A549 (cell line): Measurements from ENCODE around the gene GTPBP6. TPM values are rescaled to one million over a fixed set of nuclear protein-coding genes. Genes with fewer than 3 reads are reported as not detected.

Experiments used
- ATAC-seq, 2 experiments: fragments of 200-7000 bp in 1 of 2; fragments of >200 bp in 1 of 2; cut with Nextera tagmentation in 1 of 2; cut with Tn5 transposase in 1 of 2; 3 replicates each; pipeline versions ENCODE4 v1.8.0 to v1.9.1; 2018 to 2020; ENCODE audit warnings: mild to moderate bottlenecking in 1 of 2, moderate library complexity in 1 of 2
- CTCF ChIA-PET: fragments of 300-600 bp; sonication (Branson Sonifier 250); formaldehyde crosslinking; extraction: SDS; loops from one replicate; lab custom pipeline; 2021; ENCODE audit warnings: antibody characterized with exemption, inconsistent platforms; lab: Yijun Ruan, JAX
- POLR2A ChIA-PET: fragments of 350-600 bp; formaldehyde crosslinking; extraction: SDS; loops from one replicate; lab custom pipeline; 2021; ENCODE audit warnings: antibody characterized with exemption, inconsistent platforms; lab: Yijun Ruan, JAX
- DNase-seq, 2 experiments: peaks; one replicate each; pipeline versions ENCODE4 v3.0.0 to v3.0.0-alpha.2; 2011 to 2016; ENCODE audit warnings: low read depth in 1 of 2, low spot score in 1 of 2
- FAIRE-seq: peaks from 2 replicates; lab custom pipeline; 2011; peaks lifted over from hg19 to GRCh38; lab: Jason Lieb, UNC
- H3K27ac ChIP-seq, 2 experiments: fragments of >200 bp; sonication (Bioruptor Twin); formaldehyde crosslinking; 3 replicates each; pipeline ENCODE4 v1.5.1; 2016 to 2017
- H3K4me1 ChIP-seq: fragments of >200 bp; sonication (Bioruptor Twin); formaldehyde crosslinking; 3 replicates; pipeline ENCODE4 v1.6.1; 2016
- H3K4me2 ChIP-seq: fragments of >200 bp; sonication (Bioruptor Twin); formaldehyde crosslinking; 3 replicates; pipeline ENCODE4 v1.6.1; 2016
- H3K4me3 ChIP-seq: fragments of >200 bp; sonication (Bioruptor Twin); formaldehyde crosslinking; 3 replicates; pipeline ENCODE4 v1.5.1; 2016
- H3K9me3 ChIP-seq: fragments of >200 bp; sonication (Bioruptor Twin); formaldehyde crosslinking; 3 replicates; pipeline ENCODE4 v1.6.1; 2016
- BCL3 ChIP-seq: fragments of >200 bp; sonication (Bioruptor Twin); formaldehyde crosslinking; IDR thresholded peaks from 3 replicates; pipeline ENCODE4 v1.6.1; 2016
- BHLHE40 ChIP-seq: IDR thresholded peaks from 2 replicates; pipeline ENCODE4 v1.6.1; 2012; ENCODE audit warnings: low read depth, low read length, inconsistent platforms
- CBX2 ChIP-seq: fragments of 200-600 bp; sonication (generic); IDR thresholded peaks from 2 replicates; pipeline ENCODE4 v1.6.1; 2016; ENCODE audit warnings: low read depth, mild to moderate bottlenecking, borderline replicate concordance
- CHD2 ChIP-seq: fragments of 150-350 bp; IDR thresholded peaks from 2 replicates; pipeline ENCODE4 v1.6.1; 2014; ENCODE audit warnings: low read length; ENCODE audit not compliant: partially characterized antibody
- CHD4 ChIP-seq: fragments of 200-600 bp; sonication (generic); IDR thresholded peaks from 2 replicates; pipeline ENCODE4 v1.6.1; 2016; ENCODE audit warnings: antibody characterized with exemption, mild to moderate bottlenecking, borderline replicate concordance
- EHF ChIP-seq: fragments of 250-450 bp; sonication (Bioruptor Pico); IDR thresholded peaks from 2 replicates; pipeline ENCODE4 v1.5.0; 2020; ENCODE audit warnings: mild to moderate bottlenecking
- EHMT2 ChIP-seq: fragments of 200-600 bp; sonication (generic); IDR thresholded peaks from 2 replicates; pipeline ENCODE4 v1.6.1; 2016; ENCODE audit warnings: antibody characterized with exemption, low read depth, mild to moderate bottlenecking, moderate library complexity
- ELK1 ChIP-seq: fragments of 150-350 bp; IDR thresholded peaks from 2 replicates; pipeline ENCODE4 v1.6.1; 2014; ENCODE audit warnings: low read depth, mild to moderate bottlenecking, low read length
- FOSL2 ChIP-seq, 2 experiments: fragments of 450-650 bp in 1 of 2; fragments of >200 bp in 1 of 2; sonication (Bioruptor Twin) in 1 of 2; formaldehyde crosslinking; IDR thresholded peaks; 2 replicates each; pipeline versions ENCODE4 v1.5.0 to v1.6.1; 2016 to 2020; ENCODE audit warnings: mild to moderate bottlenecking in 1 of 2, moderate library complexity in 1 of 2
- HDAC2 ChIP-seq: fragments of 200-600 bp; sonication (generic); IDR thresholded peaks from 2 replicates; pipeline ENCODE4 v1.6.1; 2016
- HOXA7 ChIP-seq: fragments of 250-450 bp; sonication (Bioruptor Pico); IDR thresholded peaks from 2 replicates; pipeline ENCODE4 v1.5.0; 2020; ENCODE audit warnings: mild to moderate bottlenecking, moderate library complexity
- HOXB13 ChIP-seq: fragments of 250-450 bp; sonication (Bioruptor Pico); IDR thresholded peaks from 2 replicates; pipeline ENCODE4 v1.5.0; 2020; ENCODE audit warnings: low read depth, mild to moderate bottlenecking, moderate library complexity
- JUN ChIP-seq, 2 experiments: fragments of >200 bp; sonication (Bioruptor Twin); formaldehyde crosslinking; IDR thresholded peaks; 2 replicates in 1 of 2; 3 replicates in 1 of 2; pipeline ENCODE4 v1.6.1; 2016 to 2017
- JUNB ChIP-seq: fragments of >200 bp; sonication (Bioruptor Twin); formaldehyde crosslinking; IDR thresholded peaks from 2 replicates; pipeline ENCODE4 v1.6.1; 2016
- KDM1A ChIP-seq: fragments of 200-600 bp; sonication (generic); IDR thresholded peaks from 2 replicates; pipeline ENCODE4 v1.6.1; 2016; ENCODE audit warnings: low read depth, mild to moderate bottlenecking
- KDM5A ChIP-seq: fragments of 200-600 bp; sonication (generic); IDR thresholded peaks from 2 replicates; pipeline ENCODE4 v1.6.1; 2016; ENCODE audit warnings: antibody characterized with exemption, mild to moderate bottlenecking
- MAFK ChIP-seq: fragments of 450-650 bp; IDR thresholded peaks from 2 replicates; pipeline ENCODE4 v1.6.1; 2014; ENCODE audit not compliant: partially characterized antibody
- MAX ChIP-seq: IDR thresholded peaks from 2 replicates; pipeline ENCODE4 v1.6.1; 2012
- NFE2L2 ChIP-seq: fragments of 150-350 bp; conservative IDR thresholded peaks from 2 replicates; pipeline ENCODE4 v1.6.1; 2014; ENCODE audit warnings: low read length
- POLR2A ChIP-seq: IDR thresholded peaks from 2 replicates; pipeline ENCODE4 v1.6.1; 2012; ENCODE audit warnings: mild to moderate bottlenecking, low read length
- RAD21 ChIP-seq, 2 experiments: fragments of >200 bp in 1 of 2; sonication (Bioruptor Twin) in 1 of 2; formaldehyde crosslinking in 1 of 2; IDR thresholded peaks in 1 of 2; conservative IDR thresholded peaks in 1 of 2; 2 replicates in 1 of 2; 3 replicates in 1 of 2; pipeline ENCODE4 v1.6.1; 2012 to 2018; ENCODE audit warnings: inconsistent platforms in 1 of 2
- RCOR1 ChIP-seq: fragments of 150-350 bp; IDR thresholded peaks from 2 replicates; pipeline ENCODE4 v1.6.1; 2014; ENCODE audit warnings: antibody characterized with exemption, low read length, low read depth
- RFX5 ChIP-seq: fragments of 450-650 bp; IDR thresholded peaks from 2 replicates; pipeline ENCODE4 v1.7.1; 2014; ENCODE audit warnings: antibody characterized with exemption, mild to moderate bottlenecking, moderate library complexity
- SMC3 ChIP-seq: fragments of >200 bp; sonication (Bioruptor Twin); formaldehyde crosslinking; IDR thresholded peaks from 3 replicates; pipeline ENCODE4 v1.6.1; 2018; ENCODE audit warnings: inconsistent platforms
- SREBF2 ChIP-seq: fragments of 450-650 bp; IDR thresholded peaks from 2 replicates; pipeline ENCODE4 v1.6.1; 2014; ENCODE audit warnings: mild to moderate bottlenecking, moderate library complexity
- TFCP2L1 ChIP-seq: fragments of 250-450 bp; sonication (Bioruptor Pico); IDR thresholded peaks from 2 replicates; pipeline ENCODE4 v1.5.0; 2021; ENCODE audit warnings: mild to moderate bottlenecking
- WGBS: methylation state at CpG from one replicate; pipeline ENCODE4 v1.1.6; 2017; ENCODE audit errors: missing lambda C conversion rate; 5-methylcytosine and 5-hydroxymethylcytosine counted together
- polyA plus RNA-seq, 4 experiments: library from polyadenylated mRNA; depleted of rRNA in 3 of 4; stranded (reverse); fragments of >200 nt; fragmentation: RNase III in 1 of 4; extraction: RNeasy Plus Mini Kit Qiagen cat#74134 plus additional on column Dnase treatment in 1 of 4; gene quantifications; 2 replicates in 3 of 4; 3 replicates in 1 of 4; pipeline ENCODE4 v1.2.3, GENCODE V29; 2011 to 2017
- TF ChIP-seq, protein P1 (sequence below): fragments of >200 bp; sonication (Bioruptor Twin); formaldehyde crosslinking; IDR thresholded peaks from 2 replicates; pipeline ENCODE4 v1.6.1; 2016
- TF ChIP-seq, protein P2 (sequence below): fragments of 450-650 bp; IDR thresholded peaks from 2 replicates; pipeline ENCODE4 v1.6.1; 2014; ENCODE audit warnings: antibody characterized with exemption
- TF ChIP-seq, protein P3 (sequence below): fragments of >200 bp; sonication (Bioruptor Twin); formaldehyde crosslinking; IDR thresholded peaks from 3 replicates; pipeline ENCODE4 v1.5.1; 2016
- TF ChIP-seq, protein P4 (sequence below): fragments of 250-450 bp; sonication (Bioruptor Pico); IDR thresholded peaks from 2 replicates; pipeline ENCODE4 v1.5.0; 2020; ENCODE audit warnings: low read depth, mild to moderate bottlenecking, moderate library complexity

The GTPBP6 gene
- polyA plus RNA-seq, 2 of the 4 experiments (the other 2 are of a cell fraction): 26.0 to 41.2 TPM

DNA sequence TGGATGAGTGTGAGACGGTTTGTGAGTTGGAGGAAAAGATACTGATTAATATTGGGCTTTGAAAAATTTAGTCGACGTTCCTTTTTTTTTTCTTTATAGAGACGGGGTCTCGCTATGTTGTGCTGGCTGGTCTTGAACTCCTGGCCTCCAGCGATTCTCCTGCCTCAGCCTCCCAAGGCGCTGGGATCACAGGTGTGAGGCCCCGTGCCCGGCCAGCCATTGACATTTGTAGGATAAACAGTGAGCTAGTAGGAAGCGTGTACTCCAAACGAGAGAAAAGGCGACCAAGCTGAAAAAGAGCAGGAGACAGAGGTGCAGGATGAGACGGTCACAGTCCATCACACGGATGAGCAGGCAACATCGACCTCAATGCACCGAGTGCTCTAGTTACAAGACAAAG, 48.8 kb upstream of the GTPBP6 start:
- POLR2A ChIA-PET: no interaction called here
- Histone ChIP-seq H3K4me1 (peaks cover 14% of the 10 kb centered on the region), H3K4me2 (no peak overlapping the region), H3K27ac (no peak overlapping the region), H3K4me3 (no peak overlapping the region), H3K9me3 (peaks cover 9% of the 10 kb centered on the region; the same call in 1 of the 3 replicates)
- no peak for ATAC-seq
- DNase-seq: no peak
- no peak for FAIRE-seq
- no peak for TF ChIP-seq CBX2
- no peak for TF ChIP-seq BCL3
- no peak for TF ChIP-seq FOSL2 (IDR thresholded peaks at IDR 0.05)
- TF ChIP-seq FOSL2 (CRISPR knock-in tag; IDR thresholded peaks at IDR 0.05): no peak
- no peak for TF ChIP-seq JUNB
- TF ChIP-seq, protein P1, sequence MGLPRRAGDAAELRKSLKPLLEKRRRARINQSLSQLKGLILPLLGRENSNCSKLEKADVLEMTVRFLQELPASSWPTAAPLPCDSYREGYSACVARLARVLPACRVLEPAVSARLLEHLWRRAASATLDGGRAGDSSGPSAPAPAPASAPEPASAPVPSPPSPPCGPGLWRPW: no peak
- TF ChIP-seq CHD4: no peak
- no peak for TF ChIP-seq KDM5A
- TF ChIP-seq EHF: no peak
- no peak for TF ChIP-seq JUN (IDR thresholded peaks at IDR 0.05)
- TF ChIP-seq MAFK: no peak
- no peak for TF ChIP-seq ELK1
- TF ChIP-seq RAD21 (conservative IDR thresholded peaks at IDR 0.05 in 1 of 2, IDR thresholded peaks at IDR 0.05 in 1 of 2): no peak
- no peak for TF ChIP-seq HOXA7 (CRISPR knock-in tag)
- TF ChIP-seq SMC3: no peak
- TF ChIP-seq SREBF2: no peak
- TF ChIP-seq KDM1A: no peak
- TF ChIP-seq HOXB13 (CRISPR knock-in tag): no peak
- TF ChIP-seq POLR2A: no peak
- TF ChIP-seq BHLHE40: no peak
- 86% methylated on average over 16 of the region's 16 CpGs for WGBS
- CTCF ChIA-PET: no interaction called here

GRCh38 chrX:363621-364375, 45.2 kb upstream of the GTPBP6 start:
- ATAC-seq: no peak
- ChIA-PET CTCF (no interaction called here), POLR2A (no interaction called here)
- no peak overlapping the region for H3K4me2 ChIP-seq
- no peak overlapping the region for H3K4me3 ChIP-seq
- WGBS: 93% methylated on average over 37 of the region's 37 CpGs
- no peak for DNase-seq
- TF ChIP-seq RAD21 (conservative IDR thresholded peaks at IDR 0.05 in 1 of 2, IDR thresholded peaks at IDR 0.05 in 1 of 2) (no peak), FOSL2 (IDR thresholded peaks at IDR 0.05) (no peak), FOSL2 (CRISPR knock-in tag; IDR thresholded peaks at IDR 0.05) (no peak), HDAC2 (no peak), MAX (no peak), TFCP2L1 (no peak), CHD2 (no peak), EHMT2 (no peak), RCOR1 (no peak), RFX5 (no peak), EHF (no peak), JUNB (no peak), CHD4 (no peak), NFE2L2 (no peak)
- TF ChIP-seq, protein P2, sequence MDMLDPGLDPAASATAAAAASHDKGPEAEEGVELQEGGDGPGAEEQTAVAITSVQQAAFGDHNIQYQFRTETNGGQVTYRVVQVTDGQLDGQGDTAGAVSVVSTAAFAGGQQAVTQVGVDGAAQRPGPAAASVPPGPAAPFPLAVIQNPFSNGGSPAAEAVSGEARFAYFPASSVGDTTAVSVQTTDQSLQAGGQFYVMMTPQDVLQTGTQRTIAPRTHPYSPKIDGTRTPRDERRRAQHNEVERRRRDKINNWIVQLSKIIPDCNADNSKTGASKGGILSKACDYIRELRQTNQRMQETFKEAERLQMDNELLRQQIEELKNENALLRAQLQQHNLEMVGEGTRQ: no peak
- TF ChIP-seq, protein P3, sequence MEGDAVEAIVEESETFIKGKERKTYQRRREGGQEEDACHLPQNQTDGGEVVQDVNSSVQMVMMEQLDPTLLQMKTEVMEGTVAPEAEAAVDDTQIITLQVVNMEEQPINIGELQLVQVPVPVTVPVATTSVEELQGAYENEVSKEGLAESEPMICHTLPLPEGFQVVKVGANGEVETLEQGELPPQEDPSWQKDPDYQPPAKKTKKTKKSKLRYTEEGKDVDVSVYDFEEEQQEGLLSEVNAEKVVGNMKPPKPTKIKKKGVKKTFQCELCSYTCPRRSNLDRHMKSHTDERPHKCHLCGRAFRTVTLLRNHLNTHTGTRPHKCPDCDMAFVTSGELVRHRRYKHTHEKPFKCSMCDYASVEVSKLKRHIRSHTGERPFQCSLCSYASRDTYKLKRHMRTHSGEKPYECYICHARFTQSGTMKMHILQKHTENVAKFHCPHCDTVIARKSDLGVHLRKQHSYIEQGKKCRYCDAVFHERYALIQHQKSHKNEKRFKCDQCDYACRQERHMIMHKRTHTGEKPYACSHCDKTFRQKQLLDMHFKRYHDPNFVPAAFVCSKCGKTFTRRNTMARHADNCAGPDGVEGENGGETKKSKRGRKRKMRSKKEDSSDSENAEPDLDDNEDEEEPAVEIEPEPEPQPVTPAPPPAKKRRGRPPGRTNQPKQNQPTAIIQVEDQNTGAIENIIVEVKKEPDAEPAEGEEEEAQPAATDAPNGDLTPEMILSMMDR: no peak
- TF ChIP-seq, protein P4, sequence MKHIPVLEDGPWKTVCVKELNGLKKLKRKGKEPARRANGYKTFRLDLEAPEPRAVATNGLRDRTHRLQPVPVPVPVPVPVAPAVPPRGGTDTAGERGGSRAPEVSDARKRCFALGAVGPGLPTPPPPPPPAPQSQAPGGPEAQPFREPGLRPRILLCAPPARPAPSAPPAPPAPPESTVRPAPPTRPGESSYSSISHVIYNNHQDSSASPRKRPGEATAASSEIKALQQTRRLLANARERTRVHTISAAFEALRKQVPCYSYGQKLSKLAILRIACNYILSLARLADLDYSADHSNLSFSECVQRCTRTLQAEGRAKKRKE (CRISPR knock-in tag): no peak
- no peak for FAIRE-seq
- H3K27ac ChIP-seq: no peak overlapping the region
- peaks cover 28% of the 10 kb centered on the region for H3K9me3 ChIP-seq
- H3K4me1 ChIP-seq: peaks cover 8% of the 10 kb centered on the region
